ENCODE results near the gene SV2A.
"Not testable (repeated sequence)": the region's sequence is repeated elsewhere in the genome, so short reads cannot be mapped to it uniquely, and the experiment has no call there.

The SV2A gene

GRCh38 chr1:149917571-149918144 is at the start of gene SV2A:
TSS of gene SV2A (minus strand) at chr1:149917844. CDS start at chr1:149913840, 4,004 bp downstream.
- DNase-seq (ENCODE audit: low read depth) = peak; percentile 20

GRCh38 chr1:149967041-149967440 is 49.4 kb upstream of the SV2A start:
- DNase-seq (ENCODE audit: low read depth) = no peak

GRCh38 chr1:149966405-149966804 is 48.8 kb upstream of the SV2A start:
- DNase-seq (ENCODE audit: low read depth) = no peak

GRCh38 chr1:149965440-149965839 is 47.8 kb upstream of the SV2A start:
- DNase-seq (ENCODE audit: low read depth) = no peak

GRCh38 chr1:149963358-149963757 is 45.7 kb upstream of the SV2A start:
- no peak for DNase-seq (ENCODE audit: low read depth)

- no peak for DNase-seq (ENCODE audit: low read depth)
Measured at GRCh38 chr1:149962736-149963135, 45.1 kb upstream of the SV2A start.

- no peak for DNase-seq (ENCODE audit: low read depth)
Measured at GRCh38 chr1:149962039-149962647, 44.5 kb upstream of the SV2A start.

GRCh38 chr1:149957548-149957947 is 39.9 kb upstream of the SV2A start:
- not testable (repeated sequence) for DNase-seq (ENCODE audit: low read depth)

- DNase-seq (ENCODE audit: low read depth) = no peak
Measured at GRCh38 chr1:149949911-149950310, 32.3 kb upstream of the SV2A start.

GRCh38 chr1:149945206-149945605 is 27.6 kb upstream of the SV2A start:
- no peak for DNase-seq (ENCODE audit: low read depth)

GRCh38 chr1:149942885-149943284 is 25.2 kb upstream of the SV2A start:
- no peak for DNase-seq (ENCODE audit: low read depth)

- DNase-seq (ENCODE audit: low read depth) = no peak
Measured at GRCh38 chr1:149942207-149942606, 24.6 kb upstream of the SV2A start.

GRCh38 chr1:149940427-149940826 is 22.8 kb upstream of the SV2A start:
- no peak for DNase-seq (ENCODE audit: low read depth)

- DNase-seq (ENCODE audit: low read depth) = not testable (repeated sequence)
Measured at GRCh38 chr1:149938668-149939003, 21.0 kb upstream of the SV2A start.

GRCh38 chr1:149937759-149938158 is 20.1 kb upstream of the SV2A start:
- DNase-seq (ENCODE audit: low read depth) = no peak

GRCh38 chr1:149936992-149937705 is 19.5 kb upstream of the SV2A start:
- DNase-seq (ENCODE audit: low read depth) = no peak

GRCh38 chr1:149936170-149936991 is 18.7 kb upstream of the SV2A start, which contains the start of gene MTMR11:
TSS of gene MTMR11 (minus strand) at chr1:149936879. CDS start at chr1:149936647, 232 bp downstream.
- DNase-seq (ENCODE audit: low read depth) = no peak

GRCh38 chr1:149934356-149934755 is 16.7 kb upstream of the SV2A start:
- DNase-seq (ENCODE audit: low read depth) = no peak

GRCh38 chr1:149933208-149933607 is 15.6 kb upstream of the SV2A start:
- DNase-seq (ENCODE audit: low read depth) = no peak

- no peak for DNase-seq (ENCODE audit: low read depth)
Measured at GRCh38 chr1:149932474-149932873, 14.8 kb upstream of the SV2A start.

- DNase-seq (ENCODE audit: low read depth) = no peak
Measured at GRCh38 chr1:149931212-149931790, 13.7 kb upstream of the SV2A start.

GRCh38 chr1:149929856-149930255 is 12.2 kb upstream of the SV2A start:
- no peak for DNase-seq (ENCODE audit: low read depth)

All from stimulated activated CD8-positive, alpha-beta memory T cell treated with anti-CD3 and anti-CD28 coated beads, Interleukin-4, amount 100 ng/mL, for 24 hours (primary cell).